Liver (tissue), 9 donors: ENCODE measurements around the gene TRIM23. TPM values are rescaled to one million over a fixed set of nuclear protein-coding genes. Genes with fewer than 3 reads are reported as not detected.

Experiments
- DNase-seq: peaks from one replicate; pipeline ENCODE4 v3.0.0-alpha.2; 2017; ENCODE audit warnings: low spot score
- H3K27ac ChIP-seq, 2 donors: one replicate each; pipeline ENCODE4 v1.7.0; 2013; ENCODE audit warnings: inconsistent platforms in 2 of 2, low read length in 2 of 2, control low read depth in 1 of 2, low read depth in 1 of 2, mild to moderate bottlenecking in 1 of 2
- H3K27me3 ChIP-seq, 4 donors: one replicate each; pipeline versions ENCODE4 v1.6.1 to v1.7.0; 2013; ENCODE audit warnings: low read length in 3 of 4, inconsistent platforms in 1 of 4, mild to moderate bottlenecking in 1 of 4, moderate library complexity in 1 of 4; ENCODE audit not compliant: control insufficient read depth in 4 of 4, insufficient read depth in 4 of 4
- H3K36me3 ChIP-seq, 4 donors: one replicate each; pipeline versions ENCODE4 v1.6.1 to v1.7.0; 2013; ENCODE audit warnings: low read length in 3 of 4, mild to moderate bottlenecking in 3 of 4, low read depth in 1 of 4, moderate library complexity in 1 of 4; ENCODE audit not compliant: control insufficient read depth in 4 of 4, insufficient read depth in 3 of 4
- H3K4me1 ChIP-seq, 4 donors: one replicate each; pipeline versions ENCODE4 v1.6.1 to v1.7.0; 2013; ENCODE audit warnings: low read length in 3 of 4, mild to moderate bottlenecking in 3 of 4, moderate library complexity in 1 of 4; ENCODE audit not compliant: control insufficient read depth in 4 of 4, insufficient read depth in 4 of 4
- H3K4me3 ChIP-seq, 3 donors: one replicate each; pipeline versions ENCODE4 v1.6.1 to v1.7.0; 2013; ENCODE audit warnings: low read length in 3 of 3, control low read depth in 1 of 3, low read depth in 1 of 3, mild to moderate bottlenecking in 1 of 3
- H3K9ac ChIP-seq, 2 donors: one replicate each; pipeline ENCODE4 v1.7.0; 2013; ENCODE audit warnings: low read length in 2 of 2, mild to moderate bottlenecking in 2 of 2, moderate library complexity in 2 of 2, control low read depth in 1 of 2, low read depth in 1 of 2
- H3K9me3 ChIP-seq, 4 donors: one replicate each; pipeline versions ENCODE4 v1.6.1 to v1.7.0; 2013; ENCODE audit warnings: low read length in 3 of 4; ENCODE audit not compliant: control insufficient read depth in 4 of 4
- ATF3 ChIP-seq: IDR thresholded peaks from 2 replicates; pipeline ENCODE4 v1.6.1; 2016; ENCODE audit warnings: antibody characterized with exemption
- CTCF ChIP-seq: fragments of 150-350 bp; IDR thresholded peaks from 2 replicates; pipeline ENCODE4 v1.5.1; 2017; ENCODE audit warnings: improper control_type of control experiment, low read depth, low read length; ENCODE audit not compliant: missing input control
- EGR1 ChIP-seq, 2 donors: IDR thresholded peaks; 2 replicates each; pipeline ENCODE4 v1.6.1; 2016 to 2018; ENCODE audit warnings: antibody characterized with exemption in 2 of 2, low read depth in 2 of 2
- FOXA1 ChIP-seq: IDR thresholded peaks from 2 replicates; pipeline ENCODE4 v1.6.1; 2016; ENCODE audit warnings: antibody characterized with exemption
- FOXA2 ChIP-seq: IDR thresholded peaks from 2 replicates; pipeline ENCODE4 v1.6.1; 2016; ENCODE audit warnings: antibody characterized with exemption
- GABPA ChIP-seq, 2 donors: IDR thresholded peaks in 1 of 2; conservative IDR thresholded peaks in 1 of 2; 2 replicates each; pipeline ENCODE4 v1.6.1; 2016; ENCODE audit warnings: antibody characterized with exemption in 2 of 2, mild to moderate bottlenecking in 1 of 2, moderate library complexity in 1 of 2
- HNF4A ChIP-seq, 2 donors: conservative IDR thresholded peaks; 2 replicates each; pipeline ENCODE4 v1.6.1; 2016; ENCODE audit warnings: antibody characterized with exemption in 2 of 2, mild to moderate bottlenecking in 2 of 2
- HNF4G ChIP-seq: IDR thresholded peaks from 2 replicates; pipeline ENCODE4 v1.6.1; 2016; ENCODE audit warnings: antibody characterized with exemption
- JUND ChIP-seq, 2 donors: IDR thresholded peaks; 2 replicates each; pipeline ENCODE4 v1.6.1; 2016; ENCODE audit warnings: antibody characterized with exemption in 2 of 2
- MAX ChIP-seq: IDR thresholded peaks from 2 replicates; pipeline ENCODE4 v1.6.1; 2016; ENCODE audit warnings: antibody characterized with exemption
- NR2F2 ChIP-seq: IDR thresholded peaks from 2 replicates; pipeline ENCODE4 v1.6.1; 2016; ENCODE audit warnings: antibody characterized with exemption
- RAD21 ChIP-seq, 2 donors: IDR thresholded peaks; 2 replicates each; pipeline ENCODE4 v1.6.1; 2016; ENCODE audit warnings: antibody characterized with exemption in 2 of 2, mild to moderate bottlenecking in 2 of 2
- REST ChIP-seq: IDR thresholded peaks from 2 replicates; pipeline ENCODE4 v1.6.1; 2016; ENCODE audit warnings: antibody characterized with exemption, mild to moderate bottlenecking
- RXRA ChIP-seq, 2 donors: IDR thresholded peaks; 2 replicates each; pipeline ENCODE4 v1.6.1; 2017 to 2018; ENCODE audit warnings: antibody characterized with exemption in 2 of 2, mild to moderate bottlenecking in 1 of 2
- SP1 ChIP-seq: IDR thresholded peaks from 2 replicates; pipeline ENCODE4 v1.6.1; 2018; ENCODE audit warnings: antibody characterized with exemption, mild to moderate bottlenecking
- TAF1 ChIP-seq: conservative IDR thresholded peaks from 2 replicates; pipeline ENCODE4 v1.6.1; 2016; ENCODE audit warnings: antibody characterized with exemption, mild to moderate bottlenecking
- YY1 ChIP-seq: IDR thresholded peaks from 2 replicates; pipeline ENCODE4 v1.6.1; 2016; ENCODE audit warnings: antibody characterized with exemption, mild to moderate bottlenecking
- ZBTB33 ChIP-seq: IDR thresholded peaks from 2 replicates; pipeline ENCODE4 v1.6.1; 2016; ENCODE audit warnings: antibody characterized with exemption
- WGBS: extraction: QIAGEN DNeasy Blood & Tissue Kit; methylation state at CpG from one replicate; pipeline ENCODE4 v1.1.7; 2013; 5-methylcytosine and 5-hydroxymethylcytosine counted together
- polyA plus RNA-seq, 2 donors: library from polyadenylated mRNA; stranded (reverse) in 1 of 2; unstranded in 1 of 2; fragments of 200-250 nt in 1 of 2; fragments of >200 nt in 1 of 2; fragmentation: Nextera tagmentation in 1 of 2; extraction: Ambion mirVana in 1 of 2; gene quantifications; one replicate each; pipeline versions ENCODE4 v1.2.1 to v1.2.3, GENCODE V29; 2013 to 2015
- total RNA-seq, 2 donors: library from RNA; depleted of rRNA; stranded (reverse); fragments of >200 nt; gene quantifications; one replicate each; pipeline ENCODE4 v1.2.3, GENCODE V29; 2014
- donor health status: healthy.
- donor health status: healthy.
- donor health status: healthy.
- donor health status: healthy.
- donor health status: healthy.

The TRIM23 gene
- total and polyA plus RNA-seq, 4 donors, result 3.1 to 25.0 (median 9.1) TPM

- TF ChIP-seq ZBTB33, result no peak
These were observed 70.2 kb downstream of the TRIM23 start (continued) for GRCh38 chr5:65553941-65554340.

- Histone ChIP-seq H3K4me3 (no peak overlapping the region), H3K4me1 (no peaks in the 10 kb centered on the region), H3K27me3 (no peaks in the 10 kb centered on the region), H3K36me3 (peaks cover 0 to 2% (median 0%) of the 10 kb centered on the region in 4 donors), H3K9me3 (no peaks in the 10 kb centered on the region), H3K9ac (no peak overlapping the region), H3K27ac (no peak overlapping the region)
- 91% methylated on average over 7 of the region's 7 CpGs for WGBS
- TF ChIP-seq YY1, result no peak
- no peak for DNase-seq
These were observed 75.9 kb downstream of the TRIM23 start for GRCh38 chr5:65548281-65548680.

DNA sequence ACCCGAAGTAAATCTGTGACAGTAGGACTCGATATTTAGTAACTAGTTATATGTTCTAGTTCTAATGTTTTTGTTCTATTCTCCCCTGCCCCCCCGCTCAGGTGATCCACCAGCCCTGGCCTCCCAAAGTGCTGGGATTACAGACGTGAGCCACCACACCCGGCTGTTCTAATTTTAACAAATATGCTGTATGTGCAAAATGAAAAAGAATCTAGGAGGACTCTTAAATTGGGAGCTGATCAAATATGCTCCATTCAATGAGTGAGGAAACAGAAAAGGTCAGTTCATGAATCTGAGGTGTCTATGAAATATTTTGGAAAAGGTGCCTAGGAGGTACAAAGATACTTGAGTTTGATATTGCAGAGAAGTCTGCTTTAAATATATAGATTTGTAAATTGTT lies 78.0 kb downstream of the TRIM23 start:
- H3K27ac ChIP-seq, result no peak overlapping the region
- TF ChIP-seq FOXA2, result no peak
- no peak for TF ChIP-seq GABPA (IDR thresholded peaks at IDR 0.05 in 1 of 2, conservative IDR thresholded peaks at IDR 0.05 in 1 of 2)
- TF ChIP-seq NR2F2, result no peak
- no peak for TF ChIP-seq YY1
- no peak for TF ChIP-seq MAX
- TF ChIP-seq HNF4A (conservative IDR thresholded peaks at IDR 0.05), result no peak
- no peak for TF ChIP-seq HNF4G
- no peak for TF ChIP-seq REST
- no peak for TF ChIP-seq JUND (IDR thresholded peaks at IDR 0.05)
- no peak for TF ChIP-seq EGR1 (IDR thresholded peaks at IDR 0.05; ENCODE audit: low read depth in 2 of 2)
- no peak for TF ChIP-seq ATF3
- TF ChIP-seq RXRA (IDR thresholded peaks at IDR 0.05), result no peak
- no peak for TF ChIP-seq FOXA1
- no peak for TF ChIP-seq ZBTB33
- no peak for TF ChIP-seq RAD21 (IDR thresholded peaks at IDR 0.05)
- no peak for TF ChIP-seq TAF1
- TF ChIP-seq SP1, result no peak
- TF ChIP-seq CTCF, result no peak
- 96% methylated on average over 5 of the region's 5 CpGs for WGBS

More for the DNA sequence above, 78.0 kb downstream of the TRIM23 start:
- Histone ChIP-seq H3K4me1 (no peaks in the 10 kb centered on the region), H3K27me3 (no peaks in the 10 kb centered on the region), H3K9ac (no peak overlapping the region), H3K9me3 (no peaks in the 10 kb centered on the region), H3K36me3 (peaks cover 0 to 3% (median under 1%) of the 10 kb centered on the region in 4 donors), H3K4me3 (no peak overlapping the region)
- DNase-seq, result no peak
